HG03108 (cell line): ENCODE results near the gene RHOH.
A peak's percentile ranks its signal among the peaks of the same experiment; 100 is the strongest.
"Not testable (repeated sequence)": the region's sequence is repeated elsewhere in the genome, so short reads cannot be mapped to it uniquely, and the experiment has no call there.

Experiments
- ATAC-seq: cut with Tn5 transposase; IDR thresholded peaks from one replicate; pipeline ENCODE4 v1.9.1; 2021; ENCODE audit warnings: moderate library complexity; ENCODE audit not compliant: unreplicated experiment

Gene RHOH

DNA sequence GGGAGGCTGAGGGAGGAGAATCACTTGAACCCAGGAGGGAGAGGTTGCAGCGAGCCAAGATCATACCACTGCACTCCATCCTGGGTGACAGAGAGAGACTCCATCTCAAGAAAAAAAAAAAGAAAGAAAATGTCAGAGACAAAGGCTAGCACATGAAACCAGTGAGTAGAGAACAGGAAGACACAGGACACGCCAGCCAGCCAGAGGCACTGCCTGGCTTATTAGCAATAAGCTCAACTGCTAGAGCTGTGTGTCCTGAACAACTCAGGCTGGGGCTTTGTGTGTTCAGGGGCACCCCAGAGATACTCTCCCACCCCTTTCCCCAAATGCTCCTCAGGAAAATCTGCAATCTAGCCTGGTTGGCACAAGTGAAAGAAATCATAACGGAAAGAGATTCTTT, 60.0 kb downstream of the RHOH start:
- no peak for ATAC-seq

DNA sequence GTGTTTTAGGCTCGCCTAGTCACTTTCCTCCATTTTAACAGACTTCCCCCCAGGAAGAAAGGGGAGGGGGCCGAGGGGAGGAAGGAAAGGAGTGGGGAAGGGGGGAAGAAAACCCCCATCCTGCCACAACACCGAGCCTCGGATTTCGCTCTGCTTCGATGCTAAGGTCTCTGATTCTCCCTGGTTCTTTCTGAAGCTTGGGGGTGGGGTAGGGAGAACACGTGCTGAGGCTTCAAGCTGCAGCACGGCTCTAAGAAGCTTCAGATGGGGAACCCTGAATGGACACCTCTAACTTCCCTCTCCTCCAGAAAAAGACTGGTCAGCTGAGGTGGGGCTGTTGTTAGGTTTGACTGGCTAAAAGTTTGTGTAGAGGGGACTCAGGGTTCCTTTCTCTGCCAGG, 61.8 kb downstream of the RHOH start:
- ATAC-seq: no peak

DNA sequence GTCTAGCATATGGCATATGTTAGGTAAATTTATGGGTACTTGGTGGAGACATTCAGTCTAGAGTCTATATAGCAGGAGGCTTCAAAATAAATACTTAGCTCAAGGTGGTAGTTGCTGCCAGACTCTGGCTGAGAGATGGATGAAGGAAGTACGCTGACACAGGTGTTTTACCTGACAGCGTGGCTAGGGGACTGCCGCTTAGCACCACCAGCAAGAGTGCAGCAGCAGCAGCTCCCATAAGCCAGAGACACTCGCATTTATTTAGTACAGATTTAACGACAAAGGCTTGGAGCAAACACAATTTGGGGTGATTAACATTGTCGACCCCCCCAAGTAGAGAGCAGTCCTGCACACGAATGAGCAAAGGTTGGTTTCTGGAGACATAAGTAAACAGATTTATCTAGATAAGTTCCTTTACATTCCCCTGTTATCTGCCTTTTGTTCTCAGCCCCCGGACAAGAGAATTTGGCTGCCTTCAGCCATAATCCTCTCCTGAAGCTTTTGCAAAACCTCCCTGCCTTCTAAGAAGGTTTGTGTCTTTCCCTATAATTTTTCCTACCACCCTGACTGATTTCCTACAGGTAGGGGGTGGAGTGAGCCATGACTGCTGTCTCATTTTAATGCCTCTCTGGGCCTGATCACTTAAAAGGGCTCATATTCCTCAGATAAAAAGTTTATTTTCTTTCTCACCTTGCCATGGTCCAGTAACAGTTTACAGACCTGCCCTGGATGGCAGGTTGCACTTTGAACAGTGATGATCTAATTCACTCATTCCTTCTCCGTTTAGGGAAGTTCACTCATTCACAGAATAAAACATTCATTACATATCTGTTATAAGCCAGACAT, 64.6 kb downstream of the RHOH start:
- ATAC-seq: no peak

DNA sequence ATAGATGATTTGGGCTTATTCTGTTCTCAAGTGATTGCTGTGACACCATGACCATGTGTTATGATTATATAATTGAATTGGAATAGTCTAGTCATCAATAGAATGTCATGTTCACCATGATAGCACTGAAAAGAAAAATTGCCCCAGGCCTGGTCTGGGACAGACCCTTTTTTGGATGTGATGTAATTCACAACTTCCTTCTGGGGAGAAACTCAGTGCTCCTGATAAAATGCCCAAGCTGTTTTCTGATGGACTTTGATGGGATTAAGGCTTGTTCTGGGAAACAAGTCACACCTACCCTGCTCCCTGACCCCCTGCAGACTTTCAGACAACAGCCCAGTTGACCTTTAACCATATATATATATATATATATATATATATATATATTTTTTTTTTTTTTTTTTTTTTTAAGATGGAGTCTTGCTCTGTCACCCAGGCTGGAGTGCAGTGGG, 65.3 kb downstream of the RHOH start:
- no peak for ATAC-seq

DNA sequence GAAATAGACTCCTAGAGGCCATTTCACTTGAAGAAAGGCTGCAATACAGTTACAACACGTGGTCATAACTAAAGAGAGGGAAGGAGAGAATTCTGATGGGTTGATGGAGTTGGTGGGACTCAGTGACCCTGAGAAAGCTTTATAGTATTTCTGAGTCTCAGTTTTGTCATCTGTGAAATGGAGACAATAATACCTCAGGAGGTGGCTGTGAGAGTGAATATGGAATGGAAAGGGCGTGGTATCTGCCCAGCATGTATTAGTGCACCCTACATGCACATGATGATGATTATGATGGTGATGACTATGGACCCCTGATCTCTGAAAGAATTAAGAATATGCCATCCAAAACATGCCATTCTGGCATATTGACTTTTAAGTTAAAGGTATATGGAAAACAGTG, 66.0 kb downstream of the RHOH start:
- ATAC-seq: no peak

DNA sequence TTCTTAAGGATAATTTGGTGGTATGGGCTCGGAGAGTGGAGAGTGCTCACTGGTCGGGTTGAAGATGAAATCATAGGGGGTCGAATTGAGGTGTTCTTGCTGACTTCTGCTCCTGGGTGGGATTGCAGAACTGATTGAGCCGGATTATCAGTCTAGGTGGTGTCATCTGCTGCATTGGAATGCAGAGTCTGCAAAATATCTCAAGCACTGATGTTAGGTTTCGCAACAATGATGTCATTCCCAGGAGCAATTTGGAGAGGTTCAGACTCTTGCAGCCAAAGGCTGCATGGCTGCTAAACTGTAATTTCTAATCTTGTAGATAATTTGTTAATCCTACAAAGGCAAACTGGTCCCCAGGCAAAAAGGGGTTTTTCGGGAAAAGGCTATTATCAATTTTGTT, 67.7 kb downstream of the RHOH start:
- ATAC-seq: no peak

DNA sequence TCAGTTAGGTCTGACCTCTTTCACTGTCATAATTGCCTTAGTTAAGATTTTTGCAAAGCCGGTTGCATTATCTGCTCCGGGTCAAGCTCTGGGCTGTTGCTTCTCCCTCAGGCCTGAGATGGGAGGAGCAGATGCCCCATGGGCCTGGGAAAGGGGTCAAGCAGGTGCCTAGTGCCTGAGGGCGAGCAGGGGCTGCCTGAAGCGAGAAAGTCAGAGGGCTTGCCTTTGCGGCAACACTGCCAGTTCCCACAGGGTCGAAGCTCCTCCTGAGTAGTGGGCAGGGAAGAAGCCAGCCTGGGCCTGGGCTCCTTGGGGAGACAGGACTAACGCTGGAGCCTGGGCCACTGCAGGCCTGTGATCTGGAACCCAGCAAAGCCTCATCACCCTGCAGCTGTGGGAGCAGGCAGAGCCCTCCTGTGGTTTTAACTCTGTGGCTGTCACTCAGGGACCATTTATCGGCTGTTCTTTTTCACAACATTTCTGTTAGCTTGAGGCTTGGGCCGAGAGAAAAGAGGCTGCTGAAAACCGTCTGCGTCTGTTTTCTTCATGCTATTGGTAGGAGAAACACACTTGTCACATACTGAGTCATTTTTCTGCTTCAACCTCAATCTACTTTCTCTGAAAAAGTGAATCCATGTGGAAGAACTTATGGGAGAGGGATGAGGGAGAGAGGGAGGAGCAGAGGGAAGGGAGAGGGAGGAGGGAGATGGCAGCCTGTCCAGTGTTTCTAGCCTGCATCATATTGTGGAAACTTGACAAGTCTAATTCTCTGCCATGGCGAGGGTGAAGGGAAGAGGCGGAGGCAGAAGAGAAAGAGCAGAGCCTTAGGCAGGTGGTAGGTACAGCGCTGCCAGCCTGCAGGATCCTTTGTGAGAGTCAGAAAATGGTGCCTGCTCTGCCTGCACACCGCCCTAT, 68.4 kb downstream of the RHOH start:
- ATAC-seq: peak; percentile 49

DNA sequence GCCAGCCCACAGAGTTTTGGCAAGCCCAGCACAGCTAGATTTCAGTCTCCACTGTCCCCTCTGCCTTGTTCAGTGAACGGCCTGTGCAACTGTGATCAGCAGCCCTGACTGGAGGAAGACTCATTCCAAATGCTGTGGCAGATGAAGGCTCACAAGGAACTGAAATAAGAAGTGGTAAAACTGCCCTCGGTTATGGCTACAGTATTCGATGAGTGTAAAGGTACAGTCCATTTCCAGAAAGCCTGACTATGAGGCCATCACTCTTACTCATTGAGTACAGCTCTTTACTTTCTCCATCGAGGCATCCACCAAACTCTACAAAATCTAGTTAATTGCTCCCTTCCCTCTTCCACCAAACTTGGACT, 69.1 kb downstream of the RHOH start:
- peak; percentile 19 for ATAC-seq

DNA sequence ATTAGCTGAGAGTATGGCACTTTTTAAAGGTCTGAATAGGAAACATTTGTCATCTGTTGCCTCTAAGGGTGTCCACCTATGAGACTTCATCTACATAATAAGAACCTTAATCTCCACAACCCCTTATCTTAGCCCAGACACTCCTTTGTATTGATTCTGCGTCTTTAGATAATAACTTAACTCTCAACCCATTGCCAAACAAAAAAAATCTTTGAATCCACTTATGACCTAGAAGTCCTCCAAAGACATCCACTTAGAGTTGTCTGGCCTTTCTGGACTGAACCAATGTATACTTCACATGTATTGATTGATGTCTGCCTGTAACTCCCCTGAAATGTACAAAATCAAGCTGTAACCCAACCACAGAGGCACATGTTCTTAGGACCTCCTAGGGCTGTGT, 72.3 kb downstream of the RHOH start:
- ATAC-seq: no peak

DNA sequence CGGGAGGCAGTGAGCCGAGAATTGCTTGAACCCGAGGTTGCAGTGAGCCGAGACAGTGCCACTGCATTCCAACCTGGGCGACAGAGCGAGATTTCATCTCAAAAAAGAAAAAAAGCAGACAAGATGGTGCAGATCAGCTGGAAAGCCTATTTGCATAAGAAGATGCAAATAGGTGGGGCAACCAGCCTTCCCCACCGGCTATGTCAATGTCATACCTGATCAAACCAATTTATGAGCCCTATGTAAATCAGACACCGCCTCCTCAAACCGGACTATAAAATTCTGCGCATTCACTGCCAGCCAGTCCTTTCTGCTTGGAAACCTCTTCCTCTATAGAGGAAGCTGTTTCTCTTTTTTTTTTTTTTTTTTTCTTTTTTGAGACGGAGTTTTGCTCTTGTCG, 73.8 kb downstream of the RHOH start:
- ATAC-seq: no peak

DNA sequence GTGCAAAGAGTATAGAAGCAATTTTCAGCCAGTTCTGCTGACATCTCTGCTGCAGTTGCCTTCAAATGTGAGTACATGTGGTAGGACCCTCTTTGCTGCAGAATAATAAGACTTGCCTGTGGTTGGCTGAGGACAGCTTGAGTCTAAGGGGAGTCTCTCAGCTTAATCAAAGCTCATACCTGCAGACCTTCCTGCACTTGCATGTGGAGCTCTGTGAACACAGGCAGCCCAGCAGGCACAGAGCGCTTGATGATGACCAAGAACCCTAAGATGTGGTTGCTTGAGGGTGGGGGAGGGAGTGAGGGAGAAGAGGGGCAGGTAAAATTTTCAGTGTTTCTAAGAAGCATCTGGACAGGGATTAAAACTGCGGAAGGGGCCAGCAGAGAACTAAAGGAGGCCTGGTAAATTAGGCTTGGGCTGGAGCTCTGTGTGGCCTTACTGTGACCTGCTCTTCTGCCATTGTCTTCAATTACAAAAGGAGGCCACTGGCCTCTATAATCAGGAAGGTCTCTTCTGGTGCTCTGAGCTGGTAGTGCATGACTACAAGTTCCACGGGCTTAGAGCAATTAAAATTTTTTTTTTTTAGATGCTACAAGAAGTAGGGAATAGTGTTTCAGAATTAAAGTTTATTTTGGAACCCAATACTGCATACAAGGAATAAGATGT, 78.4 kb downstream of the RHOH start:
- no peak for ATAC-seq

DNA sequence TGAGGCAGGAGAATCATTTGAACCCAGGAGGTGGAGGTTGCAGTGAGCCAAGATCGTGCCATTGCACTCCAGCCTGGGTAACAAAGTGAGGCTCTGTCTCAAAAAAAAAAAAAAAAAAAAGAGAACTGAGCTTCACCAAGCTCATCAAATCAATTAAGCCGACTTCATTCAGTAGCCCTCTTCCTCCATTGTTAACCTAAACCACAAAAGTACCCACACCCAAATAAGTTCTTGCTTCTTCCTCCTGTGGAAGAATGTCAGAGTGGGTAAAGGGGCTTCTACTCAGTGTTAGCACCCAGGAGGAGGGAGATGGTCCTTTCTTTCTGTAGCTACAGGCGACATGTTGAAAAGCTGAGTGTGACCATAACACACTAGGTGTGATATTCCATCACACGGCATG, 79.7 kb downstream of the RHOH start:
- no peak for ATAC-seq

DNA sequence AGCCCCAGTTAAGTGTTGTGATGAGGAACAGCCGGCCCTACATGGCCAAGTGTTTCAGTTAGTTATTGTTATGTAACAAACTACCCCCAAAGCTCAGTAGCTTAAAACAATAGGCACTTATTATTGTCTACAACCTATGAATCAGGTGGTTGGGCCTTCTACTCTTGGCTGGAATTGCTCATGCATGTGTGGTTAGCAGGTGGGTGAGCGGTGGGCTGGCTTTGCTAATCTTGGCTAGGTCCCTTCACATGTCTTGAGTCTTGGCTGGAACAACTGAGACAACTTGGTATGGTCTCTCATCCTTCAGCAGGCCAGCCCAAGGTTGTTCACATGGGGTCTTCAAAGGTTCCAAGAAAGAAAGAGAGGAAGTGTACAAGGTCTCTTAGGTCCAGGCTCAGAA, 83.8 kb downstream of the RHOH start:
- ATAC-seq: no peak

DNA sequence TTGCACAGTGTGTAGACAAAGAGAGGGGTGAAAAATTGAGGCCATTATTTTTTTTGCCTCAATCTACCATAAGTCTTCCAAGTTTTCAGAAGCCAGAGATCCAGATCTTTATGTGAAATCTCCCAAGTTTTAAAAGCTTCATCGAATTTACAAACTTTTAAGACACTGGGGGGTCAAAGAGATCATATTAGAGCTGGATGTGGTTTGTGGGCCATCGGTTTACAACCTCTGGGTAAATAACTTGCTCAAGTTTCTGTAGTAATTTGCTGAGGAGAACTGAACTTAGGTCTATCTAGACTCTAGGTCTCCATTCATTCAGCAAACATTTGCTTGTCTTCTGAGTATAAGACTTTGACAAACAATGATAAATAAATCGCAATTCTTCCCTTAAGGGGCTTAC, 84.3 kb downstream of the RHOH start:
- no peak for ATAC-seq

DNA sequence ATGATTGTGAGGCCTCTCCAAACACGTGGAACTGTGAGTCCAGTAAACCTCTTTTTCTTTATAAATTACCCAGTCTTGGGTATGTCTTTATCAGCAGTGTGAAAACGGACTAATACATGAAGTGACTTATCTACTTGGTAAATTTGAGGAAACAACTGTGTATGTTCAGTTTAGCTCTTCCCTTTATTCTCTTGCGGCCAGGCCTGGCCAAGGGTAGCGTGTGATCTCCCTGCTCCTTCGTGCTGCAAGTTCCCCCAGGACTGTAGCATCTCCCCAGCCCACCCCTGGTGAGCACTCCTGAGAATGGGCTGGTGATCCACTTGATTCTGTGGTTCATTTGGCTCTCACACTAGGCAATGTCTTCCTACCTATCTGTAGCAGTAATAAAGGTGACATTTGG, 85.1 kb downstream of the RHOH start:
- ATAC-seq: no peak

DNA sequence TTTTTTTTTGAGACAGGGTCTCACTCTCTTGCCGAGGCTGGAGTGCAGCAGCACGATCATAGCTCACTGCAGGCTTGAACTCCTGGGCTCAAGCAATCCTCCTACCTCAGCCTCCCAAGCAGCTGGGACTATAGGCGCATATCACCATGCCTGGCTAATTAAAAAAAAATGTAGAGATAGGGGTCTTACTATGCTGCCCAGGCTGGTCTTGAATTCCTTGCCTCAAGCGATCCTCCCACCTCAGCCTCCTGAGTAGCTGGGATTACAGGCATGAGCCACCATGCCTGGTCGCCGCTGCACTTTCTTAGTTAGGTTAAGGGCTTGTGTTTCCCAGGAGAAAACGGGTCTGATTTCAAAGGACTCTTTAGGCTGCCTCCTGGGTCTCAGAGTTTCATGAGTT, 86.0 kb downstream of the RHOH start:
- not testable (repeated sequence) for ATAC-seq

DNA sequence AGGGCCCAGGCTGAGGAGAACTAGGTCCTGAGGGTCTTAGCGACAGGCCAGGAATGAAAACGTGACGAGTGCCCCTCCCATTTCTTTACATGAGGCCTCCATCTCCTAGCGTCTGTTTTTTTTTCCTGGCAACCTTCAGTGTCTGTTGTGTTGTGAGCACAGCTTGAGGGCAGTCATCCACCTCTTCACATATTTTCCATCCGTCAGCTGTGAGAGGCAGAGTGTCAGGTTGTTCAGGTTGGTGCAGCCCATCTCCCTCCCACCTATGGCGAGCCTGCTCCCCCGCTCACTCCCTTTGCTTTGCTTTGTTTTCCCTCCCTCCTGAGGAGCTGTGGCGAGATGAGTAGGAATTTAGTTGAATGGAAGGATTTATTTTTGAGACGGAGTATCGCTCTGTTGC, 86.6 kb downstream of the RHOH start:
- ATAC-seq: no peak

DNA sequence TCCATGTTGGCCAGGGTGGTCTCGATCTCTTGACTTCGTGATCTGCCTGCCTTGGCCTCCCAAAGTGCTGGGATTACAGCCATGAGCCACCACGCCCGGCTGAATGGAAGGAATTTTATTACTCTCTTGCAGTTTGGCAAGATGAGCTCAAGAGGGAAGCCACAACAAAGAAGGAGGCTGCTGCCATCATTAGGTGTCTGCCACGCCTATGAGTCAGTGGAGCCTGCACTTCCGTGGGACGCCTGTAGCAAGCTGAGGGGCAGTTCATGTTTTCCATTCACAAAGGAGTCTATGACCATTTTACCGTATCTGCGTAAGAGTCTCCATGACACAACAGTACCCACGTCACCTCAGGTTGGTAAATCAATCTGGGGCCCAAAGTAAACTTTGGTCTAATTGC, 87.1 kb downstream of the RHOH start:
- ATAC-seq: no peak

DNA sequence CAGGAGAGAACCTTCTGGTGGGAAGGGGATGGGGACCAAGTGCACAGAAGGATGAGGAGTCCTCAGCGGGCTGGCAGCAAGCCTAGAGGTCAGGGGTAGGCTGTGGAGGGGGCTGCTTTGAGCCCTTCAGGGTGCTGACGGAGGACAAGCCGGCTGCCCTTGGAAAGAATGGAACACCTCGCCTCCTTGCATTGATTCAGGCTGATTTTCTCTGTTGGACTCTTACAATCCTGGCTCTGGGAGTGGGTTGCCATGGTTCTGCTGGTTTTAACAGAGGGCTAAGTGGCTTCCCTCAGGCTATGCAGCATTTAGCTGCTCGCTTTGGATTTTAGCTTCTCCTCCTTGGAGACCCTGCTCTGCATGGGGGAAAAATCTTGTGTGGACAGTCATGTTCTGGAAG, 88.9 kb downstream of the RHOH start:
- no peak for ATAC-seq

DNA sequence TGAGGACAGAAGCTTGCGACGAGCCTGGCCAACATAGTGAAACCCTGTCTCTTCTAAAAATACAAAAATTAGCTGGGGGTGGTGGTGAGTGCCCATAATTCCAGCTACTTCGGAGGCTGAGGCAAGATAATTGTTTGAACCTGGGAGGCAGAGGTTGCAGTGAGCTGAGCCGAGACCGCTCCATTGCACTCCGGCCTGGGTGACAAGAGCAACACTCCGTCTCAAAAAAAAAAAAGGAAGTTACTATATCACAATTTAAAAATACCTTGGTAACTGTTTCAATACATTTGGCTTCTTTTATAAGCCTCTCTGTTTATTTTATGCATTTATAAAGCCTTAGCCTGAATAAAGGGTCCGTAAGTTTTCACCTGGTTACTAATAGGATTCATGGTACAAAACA, 91.7 kb downstream of the RHOH start:
- ATAC-seq: no peak

DNA sequence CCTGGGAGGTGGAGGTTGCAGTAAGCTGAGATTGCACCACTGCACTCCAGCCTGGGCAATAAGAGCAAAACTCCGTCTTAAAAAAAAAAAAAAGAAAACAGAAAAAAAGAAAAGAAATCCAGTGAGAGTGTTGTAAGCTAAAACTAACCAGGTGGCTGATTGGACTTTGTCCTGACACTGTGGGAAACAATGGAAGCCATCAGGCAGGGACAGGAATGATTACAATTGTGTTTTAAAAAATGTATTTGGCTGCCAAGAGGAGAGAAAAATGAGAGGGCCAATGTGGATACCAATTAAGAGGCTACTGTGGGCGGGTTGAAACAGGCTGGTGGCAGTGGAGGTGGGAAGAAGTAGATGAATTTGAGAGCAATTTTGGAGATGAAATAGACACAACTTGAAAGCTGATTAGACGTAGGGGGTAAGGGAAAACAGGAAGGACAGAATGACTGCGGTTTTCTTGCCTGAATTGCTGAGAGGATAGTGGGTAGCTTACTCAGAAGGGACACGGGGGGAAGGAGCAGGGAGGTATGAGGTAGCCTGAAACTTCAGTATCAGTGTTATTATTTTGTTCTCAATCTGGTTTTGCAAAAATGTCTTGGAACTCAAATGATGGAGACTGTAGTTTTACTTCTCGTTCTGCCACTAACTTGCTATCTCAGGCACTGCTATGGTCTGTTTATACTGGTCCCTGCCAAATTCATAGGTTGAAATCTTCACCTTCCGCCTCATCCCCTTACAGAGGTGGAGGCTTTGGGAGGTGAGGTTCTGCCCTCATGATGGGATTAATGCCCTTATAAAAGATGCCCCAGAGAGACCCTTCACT, 92.7 kb downstream of the RHOH start:
- ATAC-seq: peak; percentile 47
